ENCODE data around the gene DDI2.

The DDI2 gene

GRCh38 chr1:15620155-15620545, 2.9 kb downstream of the DDI2 start:
- peak overlapping the region; percentile 76 for H3K27ac Mint-ChIP-seq
- peaks cover 29 to 43% of the 10 kb centered on the region in 2 donors for H3K36me3 Mint-ChIP-seq
- peaks cover 26 to 71% of the 10 kb centered on the region in 2 donors for H3K4me1 Mint-ChIP-seq
- H3K4me3 Mint-ChIP-seq: peak overlapping the region; percentile 63 to 95
- no peaks in the 10 kb centered on the region for H3K27me3 Mint-ChIP-seq
- DNase-seq: no peak
- ATAC-seq (replicated peaks): no peak
- H3K9me3 Mint-ChIP-seq: no peaks in the 10 kb centered on the region

- H3K9me3 Mint-ChIP-seq: no peaks in the 10 kb centered on the region
- ATAC-seq (replicated peaks): no peak
- H3K27ac Mint-ChIP-seq: no peak overlapping the region
- peak overlapping the region; percentile 1 to 25 for H3K4me3 Mint-ChIP-seq
- no peaks in the 10 kb centered on the region for H3K27me3 Mint-ChIP-seq
- H3K4me1 Mint-ChIP-seq: peaks cover 30 to 77% of the 10 kb centered on the region in 2 donors
- DNase-seq: no peak
- peaks cover 31 to 45% of the 10 kb centered on the region in 2 donors for H3K36me3 Mint-ChIP-seq
Observed at GRCh38 chr1:15620902-15621682, 3.8 kb downstream of the DDI2 start.

- H3K4me3 Mint-ChIP-seq: no peak overlapping the region
- peaks cover 32 to 77% of the 10 kb centered on the region in 2 donors for H3K4me1 Mint-ChIP-seq
- DNase-seq (no peak), ATAC-seq (replicated peaks) (no peak)
- no peaks in the 10 kb centered on the region for H3K9me3 Mint-ChIP-seq
- H3K27ac Mint-ChIP-seq: no peak overlapping the region
- peaks cover 35 to 51% of the 10 kb centered on the region in 2 donors for H3K36me3 Mint-ChIP-seq
- no peaks in the 10 kb centered on the region for H3K27me3 Mint-ChIP-seq
Observed at GRCh38 chr1:15621975-15622374, 4.7 kb downstream of the DDI2 start.

- H3K4me1 Mint-ChIP-seq: peaks cover 37 to 85% of the 10 kb centered on the region in 2 donors
Observed at GRCh38 chr1:15622712-15623373, 5.6 kb downstream of the DDI2 start.

GRCh38 chr1:15623435-15623834, 6.2 kb downstream of the DDI2 start:
- H3K4me3 Mint-ChIP-seq: no peak overlapping the region
- peaks cover 38 to 86% of the 10 kb centered on the region in 2 donors for H3K4me1 Mint-ChIP-seq
- no peaks in the 10 kb centered on the region for H3K27me3 Mint-ChIP-seq
- DNase-seq: no peak
- H3K27ac Mint-ChIP-seq: no peak overlapping the region
- no peak for ATAC-seq (replicated peaks)
- H3K9me3 Mint-ChIP-seq: no peaks in the 10 kb centered on the region
- peaks cover 32 to 48% of the 10 kb centered on the region in 2 donors for H3K36me3 Mint-ChIP-seq

More at GRCh38 chr1:15622712-15623373, 5.6 kb downstream of the DDI2 start:
- DNase-seq (no peak), ATAC-seq (replicated peaks) (no peak)
- H3K4me3 Mint-ChIP-seq: peak overlapping the region in 1 of 2 donors; percentile 30
- H3K27ac Mint-ChIP-seq: peak overlapping the region; percentile 57
- H3K27me3 Mint-ChIP-seq: no peaks in the 10 kb centered on the region
- no peaks in the 10 kb centered on the region for H3K9me3 Mint-ChIP-seq
- H3K36me3 Mint-ChIP-seq: peaks cover 35 to 54% of the 10 kb centered on the region in 2 donors

GRCh38 chr1:15624133-15624714, 7.0 kb downstream of the DDI2 start:
- Mint-ChIP-seq H3K27me3 (no peaks in the 10 kb centered on the region), H3K36me3 (peaks cover 33 to 46% of the 10 kb centered on the region in 2 donors), H3K9me3 (no peaks in the 10 kb centered on the region), H3K4me3 (peak overlapping the region in 1 of 2 donors; percentile 17), H3K4me1 (peaks cover 39 to 83% of the 10 kb centered on the region in 2 donors), H3K27ac (no peak overlapping the region)
- DNase-seq (no peak), ATAC-seq (replicated peaks) (no peak)

GRCh38 chr1:15625056-15625917, 8.0 kb downstream of the DDI2 start:
- Mint-ChIP-seq H3K9me3 (no peaks in the 10 kb centered on the region), H3K27me3 (no peaks in the 10 kb centered on the region), H3K4me3 (peak overlapping the region in 1 of 2 donors; percentile 31), H3K36me3 (peaks cover 30 to 48% of the 10 kb centered on the region in 2 donors), H3K4me1 (peaks cover 38 to 81% of the 10 kb centered on the region in 2 donors), H3K27ac (peak overlapping the region; percentile 5)
- ATAC-seq (replicated peaks) (no peak), DNase-seq (no peak)

GRCh38 chr1:15626269-15626950, 9.2 kb downstream of the DDI2 start:
- Mint-ChIP-seq H3K27me3 (no peaks in the 10 kb centered on the region), H3K4me1 (peaks cover 32 to 72% of the 10 kb centered on the region in 2 donors), H3K36me3 (peaks cover 30 to 47% of the 10 kb centered on the region in 2 donors), H3K4me3 (peak overlapping the region; percentile 5 to 17), H3K9me3 (no peaks in the 10 kb centered on the region), H3K27ac (peak overlapping the region; percentile 67)
- ATAC-seq (replicated peaks) (no peak), DNase-seq (no peak)

- Mint-ChIP-seq H3K36me3 (peaks cover 28 to 48% of the 10 kb centered on the region in 2 donors), H3K4me3 (peak overlapping the region; percentile 56 to 62), H3K27ac (peak overlapping the region; percentile 86), H3K27me3 (no peaks in the 10 kb centered on the region), H3K4me1 (peaks cover 32 to 61% of the 10 kb centered on the region in 2 donors), H3K9me3 (no peaks in the 10 kb centered on the region)
- peak; percentile 99 to 100 for ATAC-seq (replicated peaks)
- DNase-seq: peak; percentile 11
Observed at GRCh38 chr1:15627343-15627988, 10.2 kb downstream of the DDI2 start.

- H3K9me3 Mint-ChIP-seq: no peaks in the 10 kb centered on the region
- no peaks in the 10 kb centered on the region for H3K27me3 Mint-ChIP-seq
- peaks cover 25 to 43% of the 10 kb centered on the region in 2 donors for H3K36me3 Mint-ChIP-seq
Observed at GRCh38 chr1:15628003-15628402, 10.7 kb downstream of the DDI2 start.

GRCh38 chr1:15633756-15634420, 16.6 kb downstream of the DDI2 start:
- Mint-ChIP-seq H3K4me1 (peaks cover under 1 to 8% of the 10 kb centered on the region in 2 donors), H3K9me3 (no peaks in the 10 kb centered on the region), H3K36me3 (peaks cover 37 to 56% of the 10 kb centered on the region in 2 donors), H3K27ac (no peak overlapping the region), H3K27me3 (no peaks in the 10 kb centered on the region), H3K4me3 (no peak overlapping the region)
- DNase-seq (no peak), ATAC-seq (replicated peaks) (no peak)

More at GRCh38 chr1:15628003-15628402, 10.7 kb downstream of the DDI2 start:
- DNase-seq (no peak), ATAC-seq (replicated peaks) (peak; percentile 19 to 27)
- peaks cover 28 to 56% of the 10 kb centered on the region in 2 donors for H3K4me1 Mint-ChIP-seq
- peak overlapping the region; percentile 46 to 62 for H3K4me3 Mint-ChIP-seq
- peak overlapping the region; percentile 86 for H3K27ac Mint-ChIP-seq

- DNase-seq (no peak), ATAC-seq (replicated peaks) (no peak)
- Mint-ChIP-seq H3K9me3 (no peaks in the 10 kb centered on the region), H3K36me3 (peaks cover 45 to 51% of the 10 kb centered on the region in 2 donors), H3K27me3 (no peaks in the 10 kb centered on the region), H3K4me1 (peaks cover 3 to 10% of the 10 kb centered on the region in 2 donors), H3K27ac (no peak overlapping the region), H3K4me3 (no peak overlapping the region)
Observed at GRCh38 chr1:15636436-15636835, 19.2 kb downstream of the DDI2 start.

All from stimulated activated naive B cell treated with anti-CD40 and anti-IgM and Interleukin-4, amounts not matched to agents 10 μg/mL and 1 μg/mL and 100 μg/mL, for 72 hours (primary cell).